ENCODE results near the gene CCDC197.

CCDC197 gene

DNA sequence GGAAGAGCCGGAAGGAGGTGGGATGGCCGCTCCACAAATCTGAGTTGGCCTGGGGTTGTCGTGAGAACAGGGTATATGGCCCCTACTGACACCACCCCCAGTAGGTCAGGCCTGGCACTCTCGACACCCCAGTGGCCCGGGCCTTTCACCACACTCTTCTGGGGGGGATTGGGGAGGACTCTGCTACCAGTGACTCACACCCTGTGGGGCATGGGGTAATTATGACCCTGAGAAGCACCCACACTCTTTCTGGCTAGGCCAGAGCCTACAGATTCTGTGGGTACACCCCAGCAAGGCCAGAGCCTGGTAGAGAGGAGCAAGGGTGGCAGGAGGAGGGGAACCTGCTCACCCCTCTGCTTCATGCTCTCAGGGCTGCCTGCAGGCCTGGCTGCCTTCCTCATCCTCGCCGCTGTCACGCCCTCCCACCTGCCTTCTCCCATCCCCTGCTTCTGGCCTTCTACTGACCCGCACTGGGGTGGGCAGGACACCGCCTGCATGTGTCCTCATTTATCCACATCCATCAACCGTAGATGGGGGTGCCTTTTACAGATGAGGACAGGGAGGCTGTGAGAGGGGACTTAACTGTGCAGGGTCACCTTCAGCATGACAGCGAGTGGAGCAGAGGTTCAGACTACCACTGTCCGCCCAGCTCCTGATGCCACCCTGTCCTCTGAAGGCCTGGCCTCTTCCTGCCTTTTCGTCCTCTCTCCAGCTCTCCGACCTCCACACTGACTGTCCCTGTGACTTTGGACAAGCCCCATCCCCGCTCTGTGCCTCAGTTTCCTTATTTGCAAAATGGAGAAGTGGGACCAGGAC, 39.1 kb upstream of the CCDC197 start:
- no peak overlapping the region for H3K27ac ChIP-seq

GRCh38 chr14:93958567-93959238, 38.4 kb upstream of the CCDC197 start:
- no peak for TF ChIP-seq ZFX (IDR thresholded peaks at IDR 0.05)
- TF ChIP-seq, protein P1, sequence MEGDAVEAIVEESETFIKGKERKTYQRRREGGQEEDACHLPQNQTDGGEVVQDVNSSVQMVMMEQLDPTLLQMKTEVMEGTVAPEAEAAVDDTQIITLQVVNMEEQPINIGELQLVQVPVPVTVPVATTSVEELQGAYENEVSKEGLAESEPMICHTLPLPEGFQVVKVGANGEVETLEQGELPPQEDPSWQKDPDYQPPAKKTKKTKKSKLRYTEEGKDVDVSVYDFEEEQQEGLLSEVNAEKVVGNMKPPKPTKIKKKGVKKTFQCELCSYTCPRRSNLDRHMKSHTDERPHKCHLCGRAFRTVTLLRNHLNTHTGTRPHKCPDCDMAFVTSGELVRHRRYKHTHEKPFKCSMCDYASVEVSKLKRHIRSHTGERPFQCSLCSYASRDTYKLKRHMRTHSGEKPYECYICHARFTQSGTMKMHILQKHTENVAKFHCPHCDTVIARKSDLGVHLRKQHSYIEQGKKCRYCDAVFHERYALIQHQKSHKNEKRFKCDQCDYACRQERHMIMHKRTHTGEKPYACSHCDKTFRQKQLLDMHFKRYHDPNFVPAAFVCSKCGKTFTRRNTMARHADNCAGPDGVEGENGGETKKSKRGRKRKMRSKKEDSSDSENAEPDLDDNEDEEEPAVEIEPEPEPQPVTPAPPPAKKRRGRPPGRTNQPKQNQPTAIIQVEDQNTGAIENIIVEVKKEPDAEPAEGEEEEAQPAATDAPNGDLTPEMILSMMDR (conservative IDR thresholded peaks at IDR 0.05), result no peak
- no peak overlapping the region for H3K27ac ChIP-seq

More for the DNA sequence above, 39.1 kb upstream of the CCDC197 start:
- TF ChIP-seq, protein P1 (conservative IDR thresholded peaks at IDR 0.05), result no peak
- no peak for TF ChIP-seq ZFX (IDR thresholded peaks at IDR 0.05)

DNA sequence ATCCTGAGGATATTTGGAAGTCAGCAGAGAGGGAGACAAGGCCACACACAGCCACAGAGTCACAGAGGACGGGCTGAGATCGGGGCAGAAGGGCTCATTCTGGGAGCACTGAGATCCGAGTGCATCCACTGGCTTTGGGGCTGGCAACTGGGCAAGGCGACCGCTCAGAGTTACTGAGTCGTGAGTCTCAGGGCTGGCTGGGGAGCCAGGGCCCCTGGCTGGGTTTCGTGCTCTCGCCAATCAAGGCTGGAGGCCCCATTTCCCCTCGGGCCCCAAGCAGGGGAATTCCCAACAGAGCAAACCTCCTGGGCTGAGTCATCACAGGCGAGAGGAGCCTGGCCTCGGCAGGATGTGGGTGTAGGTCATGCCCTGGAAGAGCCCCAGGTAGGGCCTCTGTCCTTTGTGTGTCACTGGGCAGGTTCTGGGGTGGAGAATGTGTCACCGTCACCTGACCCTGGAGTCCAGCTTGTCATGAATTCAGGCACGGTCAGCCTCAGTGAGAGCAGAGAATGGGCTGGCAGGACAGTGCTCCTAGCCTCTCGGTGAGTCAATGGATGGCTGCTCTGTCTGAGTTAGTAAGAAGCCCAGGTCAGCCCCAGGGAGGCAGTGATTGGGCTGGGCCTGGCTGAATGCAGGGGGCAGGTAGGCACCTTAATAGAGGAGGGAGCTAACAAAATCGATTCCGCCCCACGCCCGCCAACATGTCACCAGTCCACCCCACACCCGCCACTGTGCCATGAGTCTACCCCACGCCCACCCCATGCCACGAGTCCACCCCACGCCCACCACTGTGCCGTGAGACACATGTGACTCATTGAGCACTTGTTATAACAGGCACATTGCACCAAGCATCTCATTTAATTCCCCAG, 37.6 kb upstream of the CCDC197 start:
- no peak for TF ChIP-seq ZFX (IDR thresholded peaks at IDR 0.05)
- TF ChIP-seq, protein P1 (conservative IDR thresholded peaks at IDR 0.05), result no peak
- no peak overlapping the region for H3K27ac ChIP-seq

DNA sequence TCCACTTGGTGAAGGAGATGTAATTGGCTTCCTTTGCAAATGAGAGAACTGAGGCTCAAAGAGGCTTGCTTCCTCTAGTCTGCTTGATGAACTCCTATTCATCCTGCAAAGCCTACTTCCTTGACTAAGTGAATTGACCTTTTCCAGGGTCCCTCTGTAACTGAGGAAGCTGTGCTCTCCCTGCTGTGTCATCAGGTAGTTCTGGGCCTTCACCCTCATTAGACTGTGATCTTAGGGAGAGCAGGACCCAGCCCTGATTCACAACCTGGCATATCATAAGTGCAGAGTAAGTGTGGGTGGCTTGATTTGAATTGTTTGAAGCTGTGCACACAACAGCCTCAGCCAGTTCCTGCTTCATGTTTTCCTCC, 37.0 kb upstream of the CCDC197 start:
- TF ChIP-seq, protein P1 (conservative IDR thresholded peaks at IDR 0.05), result no peak
- TF ChIP-seq ZFX (IDR thresholded peaks at IDR 0.05), result no peak
- H3K27ac ChIP-seq, result no peak overlapping the region

DNA sequence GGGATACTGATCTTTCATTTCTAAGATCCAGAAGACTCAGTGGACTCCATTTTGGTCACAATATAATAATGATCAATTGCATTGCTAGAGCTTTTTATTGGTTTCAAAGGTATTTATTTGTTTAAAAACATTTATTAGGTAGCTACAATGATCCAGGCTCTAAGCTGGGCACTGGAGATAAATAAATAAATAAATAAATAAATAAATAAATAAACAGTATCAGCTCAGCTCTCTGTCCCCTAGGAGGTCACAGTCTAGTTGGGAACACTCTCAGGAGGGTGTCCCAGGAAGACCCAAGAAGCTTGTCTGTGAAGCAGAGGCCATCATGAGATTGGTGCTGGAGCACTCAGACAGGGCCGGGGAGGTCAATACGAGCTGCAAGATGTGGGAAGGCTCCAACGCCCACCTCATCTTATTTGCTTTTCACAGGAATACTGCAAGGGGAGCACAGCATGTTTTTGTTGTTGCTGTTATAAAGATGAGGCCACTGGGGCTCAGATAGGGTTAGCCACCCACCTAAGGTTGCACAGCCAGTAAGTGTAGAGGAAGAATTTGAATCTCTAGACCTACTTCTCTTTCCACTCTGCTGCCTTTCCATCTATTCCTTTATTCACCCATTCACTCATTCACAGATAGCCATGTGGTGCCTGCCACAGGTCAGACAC, 36.2 kb upstream of the CCDC197 start:
- TF ChIP-seq ZFX (IDR thresholded peaks at IDR 0.05), result no peak
- TF ChIP-seq, protein P1 (conservative IDR thresholded peaks at IDR 0.05), result no peak
- no peak overlapping the region for H3K27ac ChIP-seq

DNA sequence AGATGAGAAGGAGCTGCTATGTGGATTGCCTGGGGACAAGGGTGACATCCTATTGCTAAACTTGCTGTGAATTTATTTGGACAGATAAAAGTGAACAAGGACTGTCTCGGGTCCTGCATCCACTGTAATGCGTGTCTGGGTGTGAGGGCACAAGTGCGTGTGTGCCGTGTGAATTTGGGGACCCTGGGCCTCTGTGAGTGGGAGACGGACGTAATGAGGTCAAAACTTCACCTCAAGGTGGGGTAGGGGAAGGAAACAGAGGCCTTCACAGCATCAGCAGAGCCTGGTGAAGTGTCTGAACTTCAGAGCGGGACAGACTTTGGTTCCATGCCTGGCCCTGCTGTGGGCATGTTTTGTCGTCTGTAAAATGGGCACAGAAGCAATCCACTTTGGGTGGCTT, 35.5 kb upstream of the CCDC197 start:
- H3K27ac ChIP-seq, result no peak overlapping the region

More for the DNA sequence above, 35.5 kb upstream of the CCDC197 start:
- TF ChIP-seq, protein P1 (conservative IDR thresholded peaks at IDR 0.05), result no peak
- no peak for TF ChIP-seq ZFX (IDR thresholded peaks at IDR 0.05)

Measured in C4-2B (cell line).